Thyroid gland (tissue), 4 donors: ENCODE results near the gene MBIP. TPM values are rescaled to one million over a fixed set of nuclear protein-coding genes. Genes with fewer than 3 reads are reported as not detected.
A peak's percentile ranks its signal among the peaks of the same experiment; 100 is the strongest.

Experiments
- DNase-seq, 2 donors: peaks; one replicate each; pipeline ENCODE4 v3.0.0-alpha.2; 2019
- H3K27ac ChIP-seq, 3 donors: fragments of 200-600 bp; sonication (generic); 1 replicate in 2 of 3; 2 replicates in 1 of 3; pipeline ENCODE4 v1.5.1; 2016 to 2019; ENCODE audit warnings: mild to moderate bottlenecking in 1 of 3, moderate library complexity in 1 of 3
- H3K27me3 ChIP-seq: fragments of 200-600 bp; sonication (generic); one replicate; pipeline ENCODE4 v1.5.1; 2019
- H3K36me3 ChIP-seq, 2 donors: fragments of 200-600 bp; sonication (generic); one replicate each; pipeline ENCODE4 v1.5.1; 2016 to 2019
- H3K4me1 ChIP-seq, 2 donors: fragments of 200-600 bp; sonication (generic); one replicate each; pipeline ENCODE4 v1.5.1; 2017 to 2019
- H3K4me3 ChIP-seq, 3 donors: fragments of 200-600 bp; sonication (generic); replicated peaks in 1 of 3; 1 replicate in 2 of 3; 2 replicates in 1 of 3; pipeline ENCODE4 v1.5.1; 2016; ENCODE audit warnings: mild to moderate bottlenecking in 1 of 3
- H3K9me3 ChIP-seq: fragments of 200-600 bp; sonication (generic); one replicate; pipeline ENCODE4 v1.5.1; 2017
- POLR2A ChIP-seq, 2 donors: fragments of 450-650 bp; IDR thresholded peaks; one replicate each; pipeline ENCODE4 v1.6.1; 2017; ENCODE audit warnings: antibody characterized with exemption in 2 of 2, mild to moderate bottlenecking in 2 of 2, moderate library complexity in 1 of 2
- WGBS, 2 donors: methylation state at CpG; one replicate each; pipeline ENCODE4 v1.1.5; 2017; 5-methylcytosine and 5-hydroxymethylcytosine counted together
- intact Hi-C: fragments of 100-400 bp; cut with DNase I; formaldehyde crosslinking; loops from one replicate; pipeline ENCODE4 v1.15.1; 2023
- total RNA-seq, 4 donors: library from RNA; depleted of rRNA; stranded (reverse); fragments of >200 nt; gene quantifications; one replicate each; pipeline ENCODE4 v1.2.3, GENCODE V29; 2016
- TF ChIP-seq, protein P1 (sequence below), 6 experiments: fragments of 200-600 bp in 3 of 6; fragments of 450-650 bp in 3 of 6; sonication (generic) in 3 of 6; IDR thresholded peaks; one replicate each; pipeline ENCODE4 v1.5.1; 2016 to 2019; ENCODE audit warnings: antibody characterized with exemption in 6 of 6, mild to moderate bottlenecking in 2 of 6, inconsistent platforms in 1 of 6, moderate library complexity in 1 of 6

Gene MBIP
- total RNA-seq, 4 donors from 2014 or later = 80.5 to 163 (median 87.3) TPM

GRCh38 chr14:36313898-36314297 is 6.5 kb downstream of the MBIP start:
- WGBS, 2 donors = 57 to 61% methylated on average over 3 of the region's 3 CpGs

DNA sequence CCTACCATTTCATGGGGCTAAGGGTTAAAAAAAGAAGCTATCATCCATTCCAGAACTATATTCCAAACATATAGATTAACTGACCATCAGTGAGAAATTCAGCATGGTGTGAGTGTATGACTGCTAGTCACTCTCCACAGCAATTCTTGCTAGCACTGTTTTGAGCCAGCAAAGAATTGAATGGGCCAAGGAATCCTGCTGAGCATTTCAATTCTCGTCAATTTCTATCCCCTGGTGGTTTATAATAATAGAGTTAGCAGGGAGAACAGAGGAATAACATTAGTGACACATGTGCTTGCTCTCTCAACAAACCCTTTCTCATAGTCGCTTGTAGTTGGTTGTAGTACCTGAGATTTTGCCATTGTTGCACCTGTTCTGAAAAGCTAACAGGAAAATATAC is 7.2 kb downstream of the MBIP start:
- no peaks in the 10 kb centered on the region for H3K9me3 ChIP-seq
- H3K27me3 ChIP-seq = no peaks in the 10 kb centered on the region
- no peak for DNase-seq
- peak overlapping the region in 2 of 3 donors; percentile 22 to 98 for H3K27ac ChIP-seq
- no peak overlapping the region for H3K4me3 ChIP-seq
- H3K36me3 ChIP-seq = peaks cover 17 to 21% of the 10 kb centered on the region in 2 donors
- WGBS, 2 donors = 52% methylated on average over 2 of the region's 2 CpGs
- peaks cover 19 to 23% of the 10 kb centered on the region in 2 donors for H3K4me1 ChIP-seq
- intact Hi-C loops = no loop called here
- TF ChIP-seq, protein P1, sequence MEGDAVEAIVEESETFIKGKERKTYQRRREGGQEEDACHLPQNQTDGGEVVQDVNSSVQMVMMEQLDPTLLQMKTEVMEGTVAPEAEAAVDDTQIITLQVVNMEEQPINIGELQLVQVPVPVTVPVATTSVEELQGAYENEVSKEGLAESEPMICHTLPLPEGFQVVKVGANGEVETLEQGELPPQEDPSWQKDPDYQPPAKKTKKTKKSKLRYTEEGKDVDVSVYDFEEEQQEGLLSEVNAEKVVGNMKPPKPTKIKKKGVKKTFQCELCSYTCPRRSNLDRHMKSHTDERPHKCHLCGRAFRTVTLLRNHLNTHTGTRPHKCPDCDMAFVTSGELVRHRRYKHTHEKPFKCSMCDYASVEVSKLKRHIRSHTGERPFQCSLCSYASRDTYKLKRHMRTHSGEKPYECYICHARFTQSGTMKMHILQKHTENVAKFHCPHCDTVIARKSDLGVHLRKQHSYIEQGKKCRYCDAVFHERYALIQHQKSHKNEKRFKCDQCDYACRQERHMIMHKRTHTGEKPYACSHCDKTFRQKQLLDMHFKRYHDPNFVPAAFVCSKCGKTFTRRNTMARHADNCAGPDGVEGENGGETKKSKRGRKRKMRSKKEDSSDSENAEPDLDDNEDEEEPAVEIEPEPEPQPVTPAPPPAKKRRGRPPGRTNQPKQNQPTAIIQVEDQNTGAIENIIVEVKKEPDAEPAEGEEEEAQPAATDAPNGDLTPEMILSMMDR (IDR thresholded peaks at IDR 0.05) = no peak
- no peak for TF ChIP-seq POLR2A (IDR thresholded peaks at IDR 0.05)

More at GRCh38 chr14:36313898-36314297, 6.5 kb downstream of the MBIP start:
- Histone ChIP-seq H3K9me3 (no peaks in the 10 kb centered on the region), H3K4me1 (peaks cover 19 to 23% of the 10 kb centered on the region in 2 donors), H3K4me3 (no peak overlapping the region), H3K36me3 (peaks cover 15 to 17% of the 10 kb centered on the region in 2 donors), H3K27ac (peak overlapping the region in 2 of 3 donors; percentile 22 to 98), H3K27me3 (no peaks in the 10 kb centered on the region)
- intact Hi-C loops = no loop called here
- no peak for DNase-seq
- TF ChIP-seq POLR2A (IDR thresholded peaks at IDR 0.05) = no peak
- TF ChIP-seq, protein P1 (IDR thresholded peaks at IDR 0.05) = peak in 3 of 6 experiments; percentile 38 to 54 (median 44)

DNA sequence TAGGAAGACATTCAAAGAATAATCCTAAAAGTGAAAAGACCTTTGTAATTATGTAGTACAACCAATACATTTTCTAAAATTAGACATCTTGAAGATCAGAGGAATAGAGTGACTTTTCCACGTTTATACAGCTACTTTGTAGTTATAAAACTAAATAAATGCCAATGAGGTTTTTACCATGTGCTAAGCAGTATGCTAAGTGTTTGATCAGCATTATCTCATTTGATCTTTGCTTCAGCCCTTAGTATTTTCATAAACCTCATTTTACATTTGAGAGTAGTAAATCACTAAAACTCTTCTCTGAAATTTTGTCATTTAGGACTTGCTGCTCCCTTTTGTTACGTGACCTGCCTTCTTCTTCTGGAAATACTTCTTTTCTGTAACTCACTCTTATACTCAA is 13.6 kb downstream of the MBIP start:
- WGBS, 2 donors = 89 to 95% methylated on average over 2 of the region's 2 CpGs
- intact Hi-C loops = no loop called here
- Histone ChIP-seq H3K36me3 (peaks cover 28 to 53% of the 10 kb centered on the region in 2 donors), H3K27ac (peak overlapping the region in 1 of 3 donors; percentile 16), H3K27me3 (no peaks in the 10 kb centered on the region), H3K4me3 (no peak overlapping the region), H3K4me1 (peaks cover 0 to 4% of the 10 kb centered on the region in 2 donors), H3K9me3 (no peaks in the 10 kb centered on the region)
- no peak for DNase-seq
- TF ChIP-seq, protein P1 (IDR thresholded peaks at IDR 0.05) = no peak
- TF ChIP-seq POLR2A (IDR thresholded peaks at IDR 0.05) = no peak

GRCh38 chr14:36304895-36305294 is 15.5 kb downstream of the MBIP start:
- no peaks in the 10 kb centered on the region for H3K27me3 ChIP-seq
- H3K27ac ChIP-seq = no peak overlapping the region
- DNase-seq = no peak
- TF ChIP-seq, protein P1 (IDR thresholded peaks at IDR 0.05) = no peak
- TF ChIP-seq POLR2A (IDR thresholded peaks at IDR 0.05) = no peak
- no peak overlapping the region for H3K4me3 ChIP-seq
- intact Hi-C loops = no loop called here
- peaks cover 16 to 39% of the 10 kb centered on the region in 2 donors for H3K36me3 ChIP-seq
- peaks cover 14 to 16% of the 10 kb centered on the region in 2 donors for H3K4me1 ChIP-seq
- H3K9me3 ChIP-seq = no peaks in the 10 kb centered on the region

DNA sequence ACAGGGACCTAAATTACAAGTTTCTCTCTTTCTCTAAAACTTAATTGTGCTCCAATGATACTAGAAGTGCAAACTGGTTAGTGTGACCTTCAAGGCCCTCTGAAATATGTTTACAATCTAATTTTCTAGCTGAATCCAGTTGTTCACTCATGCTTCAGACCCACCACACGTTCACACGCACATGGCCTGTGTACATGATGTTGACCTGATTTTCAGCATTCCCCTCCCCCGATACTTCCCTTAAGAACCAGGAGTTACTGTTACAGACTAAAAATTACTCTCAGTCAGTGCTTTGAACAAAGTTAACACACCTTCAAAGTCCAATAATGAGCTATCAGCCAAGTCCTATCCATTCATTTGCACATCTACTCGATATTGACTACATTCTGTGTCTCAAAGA is 16.5 kb downstream of the MBIP start:
- TF ChIP-seq, protein P1 (IDR thresholded peaks at IDR 0.05) = no peak
- no peak for TF ChIP-seq POLR2A (IDR thresholded peaks at IDR 0.05)
- Histone ChIP-seq H3K27me3 (no peaks in the 10 kb centered on the region), H3K9me3 (no peaks in the 10 kb centered on the region), H3K4me1 (peaks cover 16% of the 10 kb centered on the region in 2 donors), H3K4me3 (no peak overlapping the region), H3K36me3 (peaks cover 13 to 40% of the 10 kb centered on the region in 2 donors), H3K27ac (no peak overlapping the region)
- 70% methylated on average over 4 of the region's 4 CpGs for WGBS, 2 donors
- intact Hi-C loops = no loop called here
- DNase-seq = no peak
